GM18520 (cell line): ENCODE results near the gene MIF.
A peak's percentile ranks its signal among the peaks of the same experiment; 100 is the strongest.

Source experiments
- ATAC-seq: cut with Tn5 transposase; IDR thresholded peaks from one replicate; pipeline ENCODE4 v1.9.1; 2021; ENCODE audit not compliant: unreplicated experiment

Gene MIF

GRCh38 chr22:23875801-23876200, 18.4 kb upstream of the MIF start:
- no peak for ATAC-seq

GRCh38 chr22:23877566-23877965, 16.6 kb upstream of the MIF start:
- ATAC-seq, result no peak

GRCh38 chr22:23878219-23878618, 16.0 kb upstream of the MIF start:
- no peak for ATAC-seq

GRCh38 chr22:23882370-23882769, 11.8 kb upstream of the MIF start:
- no peak for ATAC-seq

- no peak for ATAC-seq
Measured at GRCh38 chr22:23883658-23884057, 10.5 kb upstream of the MIF start.

GRCh38 chr22:23884140-23884539, 10.0 kb upstream of the MIF start:
- ATAC-seq, result no peak

- no peak for ATAC-seq
Measured at GRCh38 chr22:23888615-23889401, 5.4 kb upstream of the MIF start.

- no peak for ATAC-seq
Measured at GRCh38 chr22:23889620-23890019, 4.6 kb upstream of the MIF start.

- no peak for ATAC-seq
Measured at GRCh38 chr22:23891726-23892125, 2.5 kb upstream of the MIF start.

- ATAC-seq, result no peak
Measured at GRCh38 chr22:23892130-23892529, 2.1 kb upstream of the MIF start.

GRCh38 chr22:23892706-23893105, 1.5 kb upstream of the MIF start:
- no peak for ATAC-seq

- ATAC-seq, result no peak
Measured at GRCh38 chr22:23893121-23893944, 850 bp upstream of the MIF start.

- peak; percentile 5 for ATAC-seq
Measured at GRCh38 chr22:23894710-23895598, 771 bp downstream of the MIF start.

- no peak for ATAC-seq
Measured at GRCh38 chr22:23895599-23896144, 1.5 kb downstream of the MIF start.

- ATAC-seq, result no peak
Measured at GRCh38 chr22:23896166-23896522, 2.0 kb downstream of the MIF start.

- ATAC-seq, result no peak
Measured at GRCh38 chr22:23896523-23897186, 2.5 kb downstream of the MIF start.

GRCh38 chr22:23897320-23897719, 3.1 kb downstream of the MIF start:
- no peak for ATAC-seq

GRCh38 chr22:23898006-23898974, 4.1 kb downstream of the MIF start:
- no peak for ATAC-seq

GRCh38 chr22:23899042-23899745, 5.0 kb downstream of the MIF start:
- no peak for ATAC-seq
